Thyroid gland (tissue), 4 donors: ENCODE data around the gene HSPA1L.
A peak's percentile ranks its signal among the peaks of the same experiment; 100 is the strongest.

Source experiments
- CTCF ChIP-seq, 6 experiments: fragments of 200-600 bp in 3 of 6; fragments of 450-650 bp in 3 of 6; sonication (generic) in 3 of 6; IDR thresholded peaks; one replicate each; pipeline ENCODE4 v1.5.1; 2016 to 2019; ENCODE audit warnings: antibody characterized with exemption in 6 of 6, mild to moderate bottlenecking in 2 of 6, inconsistent platforms in 1 of 6, moderate library complexity in 1 of 6
- POLR2A ChIP-seq, 2 donors: fragments of 450-650 bp; IDR thresholded peaks; one replicate each; pipeline ENCODE4 v1.6.1; 2017; ENCODE audit warnings: antibody characterized with exemption in 2 of 2, mild to moderate bottlenecking in 2 of 2, moderate library complexity in 1 of 2

- TF ChIP-seq CTCF (IDR thresholded peaks at IDR 0.05), result no peak
- peak in 1 of 2 donors; percentile 36 for TF ChIP-seq POLR2A (IDR thresholded peaks at IDR 0.05)
Measured at GRCh38 chr6:31776989-31777666, 38.0 kb downstream of the HSPA1L start, which contains the start of gene VWA7.
